Stomach smooth muscle (tissue), 2 donors: Measurements from ENCODE around the gene MOB3B.
A peak's percentile ranks its signal among the peaks of the same experiment; 100 is the strongest.

Experiments
- H3K27ac ChIP-seq: one replicate; pipeline ENCODE4 v1.7.0; 2013; ENCODE audit warnings: mild to moderate bottlenecking, low read length, inconsistent platforms
- H3K27me3 ChIP-seq, 2 donors: one replicate each; pipeline ENCODE4 v1.7.0; 2013; ENCODE audit warnings: low read length in 2 of 2; ENCODE audit not compliant: insufficient read depth in 2 of 2, control insufficient read depth in 1 of 2
- H3K36me3 ChIP-seq, 2 donors: one replicate each; pipeline ENCODE4 v1.7.0; 2013; ENCODE audit warnings: low read length in 2 of 2; ENCODE audit not compliant: control insufficient read depth in 2 of 2, insufficient read depth in 2 of 2
- H3K4me1 ChIP-seq: one replicate; pipeline ENCODE4 v1.7.0; 2013; ENCODE audit warnings: low read length; ENCODE audit not compliant: control insufficient read depth, insufficient read depth
- H3K4me3 ChIP-seq, 2 donors: one replicate each; pipeline ENCODE4 v1.7.0; 2013; ENCODE audit warnings: low read length in 2 of 2
- H3K9ac ChIP-seq, 2 donors: one replicate each; pipeline ENCODE4 v1.7.0; 2013; ENCODE audit warnings: low read length in 2 of 2, mild to moderate bottlenecking in 1 of 2
- H3K9me3 ChIP-seq, 2 donors: one replicate each; pipeline ENCODE4 v1.7.0; 2013; ENCODE audit warnings: low read length in 2 of 2; ENCODE audit not compliant: control insufficient read depth in 2 of 2
- donor health status: healthy.
- donor health status: Pancreatic carcinoma.

MOB3B gene

DNA sequence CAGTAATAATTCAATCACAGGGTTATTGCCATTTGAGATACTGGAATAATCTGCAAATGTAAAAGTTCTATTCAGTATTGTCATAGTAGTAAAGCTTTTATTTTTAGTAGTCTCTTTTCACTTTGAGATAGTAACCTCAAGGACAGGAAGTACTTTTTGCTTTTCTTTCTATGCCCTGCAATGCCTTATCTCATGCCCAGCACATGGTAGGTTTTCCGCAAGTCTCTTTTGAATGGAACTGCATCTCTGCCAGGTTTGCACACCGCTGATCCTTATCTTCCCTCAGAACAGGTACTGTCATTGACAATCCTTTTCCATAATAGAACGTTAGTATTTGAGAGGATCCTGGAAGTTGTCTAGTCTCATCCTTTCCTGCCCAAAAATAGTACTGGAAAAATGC is 97.3 kb downstream of the MOB3B start:
- no peak overlapping the region for H3K9ac ChIP-seq
- H3K27ac ChIP-seq: no peak overlapping the region
- H3K27me3 ChIP-seq: no peaks in the 10 kb centered on the region
- no peaks in the 10 kb centered on the region for H3K36me3 ChIP-seq
- H3K9me3 ChIP-seq: no peaks in the 10 kb centered on the region
- no peak overlapping the region for H3K4me3 ChIP-seq
- peaks cover 23% of the 10 kb centered on the region for H3K4me1 ChIP-seq

DNA sequence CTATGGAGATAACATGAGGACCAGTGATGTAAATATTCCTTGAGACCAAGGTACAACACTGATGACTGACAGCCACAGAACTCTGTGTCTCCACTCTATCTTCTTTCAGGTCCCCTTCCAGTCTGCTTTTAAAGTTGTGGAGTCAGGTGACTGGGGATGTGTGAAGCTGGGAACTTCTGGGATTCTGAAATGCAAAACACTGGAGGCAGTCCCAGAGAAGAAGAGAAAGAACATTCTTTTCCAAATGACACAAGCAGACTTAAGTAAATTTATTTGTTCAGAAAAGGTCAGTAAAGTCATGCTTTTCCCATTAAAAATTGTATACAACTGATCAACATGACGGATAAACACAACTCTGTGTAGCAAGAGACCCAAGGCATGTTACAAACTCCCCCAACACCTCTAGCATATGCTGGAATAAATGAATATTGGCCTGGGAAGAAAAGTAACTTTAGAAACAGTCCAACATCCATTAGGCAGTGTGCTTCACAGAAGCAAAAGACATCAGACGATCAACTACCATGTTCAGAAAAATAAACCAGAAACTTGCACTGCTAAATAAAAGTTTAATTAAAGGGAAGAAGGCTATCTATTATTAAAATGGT is 98.0 kb downstream of the MOB3B start:
- H3K36me3 ChIP-seq: no peaks in the 10 kb centered on the region
- H3K27me3 ChIP-seq: no peaks in the 10 kb centered on the region
- H3K9me3 ChIP-seq: no peaks in the 10 kb centered on the region
- H3K27ac ChIP-seq: peak overlapping the region; percentile 25
- no peak overlapping the region for H3K9ac ChIP-seq
- peaks cover 30% of the 10 kb centered on the region for H3K4me1 ChIP-seq
- no peak overlapping the region for H3K4me3 ChIP-seq

DNA sequence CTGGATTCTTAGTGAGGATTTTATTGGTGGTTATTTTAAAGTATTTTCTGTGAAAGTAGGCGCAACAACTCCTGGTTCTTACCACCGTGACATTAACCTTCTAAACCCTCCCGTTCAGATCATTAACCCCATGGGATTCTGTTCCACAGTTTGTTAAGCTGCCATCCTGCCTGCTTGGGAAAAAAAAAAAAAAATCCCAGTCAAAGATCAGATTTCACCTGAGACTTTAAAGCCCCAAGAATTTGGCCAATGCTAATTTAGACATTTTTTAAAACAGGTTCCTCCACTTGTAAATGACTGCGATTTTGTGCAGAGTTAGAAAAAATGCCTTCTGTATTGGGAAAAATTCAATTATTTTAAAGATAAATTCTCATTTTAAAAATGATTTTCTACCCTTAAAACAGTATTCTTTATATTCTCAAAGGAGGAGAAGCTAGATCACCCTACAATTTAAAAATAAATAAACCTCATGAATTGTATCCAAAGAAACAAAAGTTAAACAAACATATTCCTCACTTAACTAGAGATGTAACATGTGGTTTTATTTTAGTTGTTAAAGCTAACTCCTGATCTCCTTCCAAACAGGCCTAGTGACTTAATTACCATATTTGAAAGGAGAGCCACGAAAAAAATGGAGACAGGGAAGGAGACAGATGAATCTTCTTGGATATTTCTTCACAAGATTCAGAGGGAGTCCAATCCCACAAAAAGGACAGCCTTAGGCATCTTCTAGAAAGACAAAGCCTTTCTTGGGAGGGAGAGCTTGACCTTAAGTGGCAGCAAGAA is 98.7 kb downstream of the MOB3B start:
- no peaks in the 10 kb centered on the region for H3K27me3 ChIP-seq
- H3K9ac ChIP-seq: no peak overlapping the region
- H3K4me3 ChIP-seq: no peak overlapping the region
- H3K4me1 ChIP-seq: peaks cover 36% of the 10 kb centered on the region
- no peaks in the 10 kb centered on the region for H3K36me3 ChIP-seq
- no peaks in the 10 kb centered on the region for H3K9me3 ChIP-seq
- peak overlapping the region; percentile 25 for H3K27ac ChIP-seq

DNA sequence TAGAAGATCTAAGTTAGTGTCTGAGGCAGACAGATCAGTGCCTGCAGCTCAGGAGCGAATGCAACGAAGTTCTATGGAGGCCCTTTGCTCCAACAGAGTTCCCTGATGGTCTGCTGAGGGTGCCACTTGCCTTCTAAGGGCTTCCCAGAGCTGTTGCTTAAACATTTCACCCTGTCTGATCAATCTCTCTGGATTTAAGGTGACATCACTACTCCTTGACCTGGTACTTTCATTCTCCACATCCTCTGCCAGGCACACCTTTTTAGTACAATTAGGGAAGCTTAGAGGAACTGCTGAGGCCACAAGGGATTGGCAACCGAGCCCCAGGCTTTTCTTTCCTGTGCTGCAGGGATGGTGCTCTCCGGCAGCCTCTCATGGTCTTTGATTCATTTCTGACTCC is 99.7 kb downstream of the MOB3B start:
- peaks cover 37% of the 10 kb centered on the region for H3K4me1 ChIP-seq
- H3K36me3 ChIP-seq: no peaks in the 10 kb centered on the region
- no peak overlapping the region for H3K4me3 ChIP-seq
- H3K27me3 ChIP-seq: no peaks in the 10 kb centered on the region
- H3K9me3 ChIP-seq: no peaks in the 10 kb centered on the region
- no peak overlapping the region for H3K27ac ChIP-seq
- no peak overlapping the region for H3K9ac ChIP-seq

DNA sequence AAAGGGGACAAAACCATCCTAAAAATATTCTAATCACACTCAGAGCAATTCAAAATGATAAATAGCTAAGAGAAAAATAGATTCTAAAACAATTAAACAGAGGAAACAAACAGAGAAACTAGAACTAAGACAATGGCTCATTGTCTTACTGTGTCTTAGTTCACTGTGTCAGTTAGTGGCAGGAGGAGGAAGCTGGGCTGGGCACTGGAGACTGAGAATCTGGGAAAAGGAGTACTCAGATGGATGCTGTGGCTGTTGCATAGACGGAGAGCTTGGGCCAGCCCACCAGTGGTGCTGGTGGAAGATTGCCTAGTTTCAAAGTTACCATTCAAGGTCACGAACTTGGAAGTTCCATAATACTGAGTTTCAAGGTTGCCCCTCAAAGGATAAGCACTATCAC is 100.2 kb downstream of the MOB3B start:
- H3K4me1 ChIP-seq: peaks cover 34% of the 10 kb centered on the region
- no peak overlapping the region for H3K4me3 ChIP-seq
- no peak overlapping the region for H3K9ac ChIP-seq

DNA sequence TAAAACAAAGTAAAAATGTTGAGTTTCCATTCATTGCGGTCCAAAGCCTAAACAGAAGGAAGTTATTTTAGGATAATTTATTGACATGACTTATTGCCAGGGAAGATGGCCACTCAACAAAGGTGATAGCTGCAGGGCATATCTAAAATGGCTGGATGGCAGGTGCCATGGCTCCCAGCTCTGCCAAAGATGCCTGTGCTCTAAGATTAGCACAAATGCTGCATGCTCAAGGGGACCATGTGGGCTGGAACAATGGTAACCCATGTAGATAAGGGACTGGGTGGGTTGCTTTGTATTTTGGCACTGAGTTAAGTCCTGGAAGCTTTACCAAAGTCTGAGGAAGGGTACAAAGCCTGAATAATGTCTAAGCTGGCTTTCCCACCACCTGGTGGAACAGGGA is 101.1 kb downstream of the MOB3B start:
- Histone ChIP-seq H3K36me3 (no peaks in the 10 kb centered on the region), H3K4me3 (no peak overlapping the region), H3K4me1 (peaks cover 25% of the 10 kb centered on the region), H3K9ac (no peak overlapping the region), H3K9me3 (no peaks in the 10 kb centered on the region), H3K27me3 (no peaks in the 10 kb centered on the region), H3K27ac (no peak overlapping the region)

More for the DNA sequence above, 100.2 kb downstream of the MOB3B start:
- Histone ChIP-seq H3K27ac (no peak overlapping the region), H3K9me3 (no peaks in the 10 kb centered on the region), H3K27me3 (no peaks in the 10 kb centered on the region), H3K36me3 (no peaks in the 10 kb centered on the region)

DNA sequence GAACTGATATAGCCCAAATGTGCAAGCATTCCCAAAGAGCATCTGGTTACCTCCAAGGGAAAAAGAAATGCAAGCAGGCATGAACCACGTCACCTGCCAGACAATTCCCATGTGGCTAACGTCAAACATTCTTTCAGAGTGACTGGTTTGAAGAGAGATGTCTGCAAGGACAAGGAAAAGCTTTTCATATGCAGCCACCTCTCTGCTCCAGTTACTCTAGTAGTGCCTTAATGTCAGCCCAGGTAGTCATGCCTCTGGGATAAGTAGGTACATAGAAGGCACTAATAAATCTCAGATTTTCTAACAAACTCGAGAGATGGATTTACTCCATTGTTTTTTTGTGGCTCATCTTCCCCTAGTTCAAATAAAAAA is 102.4 kb downstream of the MOB3B start:
- Histone ChIP-seq H3K36me3 (no peaks in the 10 kb centered on the region), H3K4me3 (no peak overlapping the region), H3K4me1 (peaks cover 21% of the 10 kb centered on the region), H3K27me3 (no peaks in the 10 kb centered on the region), H3K9ac (no peak overlapping the region), H3K9me3 (no peaks in the 10 kb centered on the region), H3K27ac (no peak overlapping the region)

DNA sequence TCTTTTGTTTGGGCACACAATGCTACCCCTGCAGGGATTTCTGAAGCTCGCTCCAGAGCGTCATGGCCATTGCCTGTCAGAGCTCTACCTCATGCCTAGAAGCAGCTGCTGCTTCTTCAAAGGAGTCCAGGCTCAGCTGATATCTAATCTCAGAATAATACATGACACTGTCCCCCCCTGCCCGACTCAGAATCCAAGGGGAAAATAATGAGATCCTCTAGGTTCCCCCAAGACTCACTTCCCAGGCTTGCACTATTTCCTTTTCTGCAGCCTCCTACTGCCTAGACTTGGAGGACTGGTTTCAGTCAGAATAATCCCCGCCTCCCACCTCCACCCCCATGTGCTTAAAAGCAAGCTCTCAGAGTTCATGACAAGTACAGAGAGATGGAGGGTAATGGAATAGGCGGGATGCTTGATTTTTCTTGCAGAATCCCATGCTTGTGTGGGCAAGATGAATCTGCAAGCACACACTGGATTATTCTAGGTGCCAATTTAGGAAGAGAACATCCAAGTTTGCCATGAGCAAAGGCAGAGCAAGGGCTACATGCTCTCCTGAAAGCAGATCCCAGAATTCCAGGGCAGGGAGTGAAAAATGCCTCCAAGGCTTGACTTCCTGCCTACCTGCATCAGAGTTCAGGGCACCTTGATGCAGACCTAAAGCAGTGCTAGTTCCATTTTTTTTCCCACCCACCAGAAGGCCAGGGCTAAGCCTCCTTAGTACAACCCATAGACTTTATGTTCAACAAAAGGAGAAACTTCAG is 102.9 kb downstream of the MOB3B start:
- Histone ChIP-seq H3K27me3 (no peaks in the 10 kb centered on the region), H3K4me3 (no peak overlapping the region), H3K9ac (no peak overlapping the region), H3K27ac (no peak overlapping the region), H3K4me1 (peaks cover 21% of the 10 kb centered on the region), H3K36me3 (no peaks in the 10 kb centered on the region), H3K9me3 (no peaks in the 10 kb centered on the region)

DNA sequence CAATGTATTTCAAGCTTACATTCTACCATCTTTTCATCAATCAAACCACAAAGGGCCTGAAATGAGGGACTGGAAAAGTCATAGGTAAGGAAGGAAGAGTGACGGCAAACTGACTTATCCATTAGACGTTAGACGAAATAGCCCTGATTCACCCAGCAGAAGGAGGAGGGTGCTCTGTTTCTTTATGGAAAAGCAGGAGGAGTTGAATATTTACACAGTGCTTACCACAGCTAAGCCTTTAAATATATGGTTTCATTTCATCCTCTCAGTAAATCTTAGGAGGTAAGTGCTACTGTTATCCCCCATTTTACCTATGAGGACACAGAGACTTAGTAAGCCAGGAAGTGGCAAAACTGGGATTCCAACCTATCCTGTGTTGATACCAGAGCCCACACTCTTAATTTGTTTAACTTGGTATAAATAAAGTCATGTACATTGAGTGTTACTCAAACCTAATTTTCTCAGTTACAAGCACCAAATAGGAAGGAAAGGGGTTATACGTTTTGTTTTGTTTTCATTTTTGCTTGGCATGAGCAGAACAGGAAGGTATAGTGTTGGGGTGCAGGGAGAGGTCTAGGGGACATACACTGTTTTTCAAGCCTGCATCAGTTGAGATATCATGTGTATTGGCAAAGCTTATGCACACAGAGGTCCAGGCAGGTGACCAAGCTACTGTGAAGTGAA is 103.6 kb downstream of the MOB3B start:
- H3K36me3 ChIP-seq: no peaks in the 10 kb centered on the region
- no peak overlapping the region for H3K4me3 ChIP-seq
- H3K27me3 ChIP-seq: no peaks in the 10 kb centered on the region
- no peak overlapping the region for H3K9ac ChIP-seq
- H3K9me3 ChIP-seq: no peaks in the 10 kb centered on the region
- H3K27ac ChIP-seq: no peak overlapping the region
- H3K4me1 ChIP-seq: peaks cover 15% of the 10 kb centered on the region

DNA sequence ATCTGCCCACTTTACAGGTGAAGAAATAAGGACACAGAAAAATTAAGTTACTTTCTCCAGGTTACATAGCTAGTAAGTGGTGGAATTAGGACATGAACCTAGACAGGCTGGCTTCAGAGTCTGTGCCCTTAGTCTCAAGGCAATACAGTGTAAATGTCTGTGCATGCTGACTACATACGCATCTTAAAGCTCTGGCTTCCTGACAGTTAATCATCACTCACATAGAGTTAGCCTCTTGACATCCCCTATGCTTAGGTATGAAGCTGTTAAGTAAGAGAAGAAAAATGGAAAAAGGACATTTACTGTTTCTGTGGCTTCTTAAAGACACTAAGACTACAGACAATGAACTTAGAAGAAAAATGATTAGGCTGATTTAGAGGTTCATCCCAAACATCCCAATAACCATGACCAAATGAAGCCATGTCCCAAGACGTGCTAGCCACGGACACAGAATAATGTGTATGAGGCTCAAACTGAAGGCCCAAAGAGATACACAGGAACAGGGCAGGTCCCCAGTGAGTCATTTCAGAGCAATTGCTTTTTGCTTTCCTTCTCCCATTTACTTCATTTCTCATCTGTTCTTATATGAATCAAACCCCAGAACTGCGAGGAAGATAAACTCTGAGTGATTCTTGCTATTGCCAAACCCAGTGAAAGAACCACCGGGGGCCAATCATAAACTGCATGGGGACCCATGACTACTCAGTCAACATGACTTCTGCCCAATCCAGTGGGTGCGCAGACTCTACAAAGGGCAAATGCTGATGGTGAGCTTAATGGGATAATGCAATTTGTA is 105.5 kb downstream of the MOB3B start:
- Histone ChIP-seq H3K36me3 (no peaks in the 10 kb centered on the region), H3K4me1 (peaks cover 15% of the 10 kb centered on the region), H3K27ac (no peak overlapping the region), H3K9ac (no peak overlapping the region), H3K4me3 (no peak overlapping the region), H3K27me3 (no peaks in the 10 kb centered on the region), H3K9me3 (no peaks in the 10 kb centered on the region)
